H9 (cell line): ENCODE results near the gene IGSF3. TPM values are rescaled to one million over a fixed set of nuclear protein-coding genes. Genes with fewer than 3 reads are reported as not detected.

ENCODE experiments used
- DNase-seq: peaks from one replicate; pipeline ENCODE4 v3.0.0-alpha.2; 2017
- H2AFZ ChIP-seq: one replicate; pipeline ENCODE4 v1.6.1; 2013; ENCODE audit warnings: mild to moderate bottlenecking, low read length, control low read depth, moderate library complexity
- H2AK5ac ChIP-seq: 2 replicates; pipeline ENCODE4 v1.6.1; 2013; ENCODE audit warnings: low read length, control low read depth, mixed read lengths; ENCODE audit not compliant: insufficient read length
- H2BK120ac ChIP-seq: one replicate; pipeline ENCODE4 v1.6.1; 2013; ENCODE audit warnings: low read depth, mild to moderate bottlenecking, low read length, control low read depth, inconsistent platforms; ENCODE audit not compliant: poor library complexity, severe bottlenecking
- H2BK12ac ChIP-seq: 2 replicates; pipeline ENCODE4 v1.6.1; 2013; ENCODE audit warnings: low read length, control low read depth, mixed read lengths, low read depth; ENCODE audit not compliant: insufficient read length
- H2BK15ac ChIP-seq: 2 replicates; pipeline ENCODE4 v1.6.1; 2013; ENCODE audit warnings: low read depth, low read length, control low read depth
- H2BK20ac ChIP-seq: one replicate; pipeline ENCODE4 v1.6.1; 2013; ENCODE audit warnings: low read depth, mild to moderate bottlenecking, low read length, control low read depth, inconsistent platforms; ENCODE audit not compliant: poor library complexity, severe bottlenecking
- H2BK5ac ChIP-seq: 2 replicates; pipeline ENCODE4 v1.6.1; 2013; ENCODE audit warnings: low read length, control low read depth, mixed read lengths; ENCODE audit not compliant: insufficient read length
- H3K14ac ChIP-seq: 2 replicates; pipeline ENCODE4 v1.6.1; 2013; ENCODE audit warnings: low read length, control low read depth; ENCODE audit not compliant: insufficient read depth
- H3K18ac ChIP-seq: 2 replicates; pipeline ENCODE4 v1.6.1; 2013; ENCODE audit warnings: low read depth, mild to moderate bottlenecking, mixed read lengths, low read length, control low read depth; ENCODE audit not compliant: insufficient read length
- H3K23ac ChIP-seq: 2 replicates; pipeline ENCODE4 v1.6.1; 2013; ENCODE audit warnings: low read length, control low read depth, mixed read lengths, low read depth; ENCODE audit not compliant: insufficient read length
- H3K23me2 ChIP-seq: 2 replicates; pipeline ENCODE4 v1.6.1; 2013; ENCODE audit warnings: low read depth, mild to moderate bottlenecking, mixed read lengths, low read length, control low read depth; ENCODE audit not compliant: insufficient read length, poor library complexity, severe bottlenecking
- H3K27ac ChIP-seq: 2 replicates; pipeline ENCODE4 v1.5.1; 2013; ENCODE audit warnings: low read length, control low read depth, mixed read lengths, low read depth; ENCODE audit not compliant: insufficient read length
- H3K27me3 ChIP-seq: 2 replicates; pipeline ENCODE4 v1.6.1; 2013; ENCODE audit warnings: low read length, control low read depth, inconsistent platforms; ENCODE audit not compliant: insufficient read depth
- H3K4ac ChIP-seq: 2 replicates; pipeline ENCODE4 v1.6.1; 2013; ENCODE audit warnings: low read depth, mild to moderate bottlenecking, control low read depth, inconsistent platforms, low read length, moderate library complexity
- H3K4me1 ChIP-seq: 2 replicates; pipeline ENCODE4 v1.6.1; 2013; ENCODE audit warnings: low read length, control low read depth, inconsistent platforms; ENCODE audit not compliant: insufficient read depth
- H3K4me2 ChIP-seq: 2 replicates; pipeline ENCODE4 v1.6.1; 2013; ENCODE audit warnings: low read length, control low read depth, mixed read lengths; ENCODE audit not compliant: insufficient read length, insufficient read depth
- H3K56ac ChIP-seq: 2 replicates; pipeline ENCODE4 v1.6.1; 2013; ENCODE audit warnings: low read depth, mild to moderate bottlenecking, mixed read lengths, low read length, control low read depth; ENCODE audit not compliant: insufficient read length
- H3K79me1 ChIP-seq: 2 replicates; pipeline ENCODE4 v1.6.1; 2013; ENCODE audit warnings: low read depth, mild to moderate bottlenecking, moderate library complexity, low read length, control low read depth, inconsistent platforms; ENCODE audit not compliant: insufficient read depth, poor library complexity, severe bottlenecking
- H3K79me2 ChIP-seq: 2 replicates; pipeline ENCODE4 v1.6.1; 2013; ENCODE audit warnings: low read length, control low read depth, inconsistent platforms; ENCODE audit not compliant: insufficient read depth
- H3K9ac ChIP-seq: 2 replicates; pipeline ENCODE4 v1.6.1; 2013; ENCODE audit warnings: low read length, control low read depth, mixed read lengths; ENCODE audit not compliant: insufficient read length; ENCODE audit errors: extremely low read depth
- H3K9me3 ChIP-seq: one replicate; pipeline ENCODE4 v1.6.1; 2013; ENCODE audit warnings: low read depth, low read length, inconsistent platforms; ENCODE audit not compliant: control insufficient read depth
- H3T11ph ChIP-seq: one replicate; pipeline ENCODE4 v1.6.1; 2013; ENCODE audit warnings: mild to moderate bottlenecking, low read length, control low read depth, inconsistent platforms
- H4K20me1 ChIP-seq: one replicate; pipeline ENCODE4 v1.6.1; 2013; ENCODE audit not compliant: control insufficient read depth, insufficient read length, insufficient read depth
- H4K5ac ChIP-seq: 2 replicates; pipeline ENCODE4 v1.6.1; 2013; ENCODE audit warnings: low read depth, mild to moderate bottlenecking, mixed read lengths, low read length, control low read depth; ENCODE audit not compliant: insufficient read length
- H4K8ac ChIP-seq: replicated peaks from 2 replicates; pipeline ENCODE4 v1.6.1; 2013; ENCODE audit warnings: low read length, control low read depth, mixed read lengths, low read depth; ENCODE audit not compliant: insufficient read length
- H4K91ac ChIP-seq: 2 replicates; pipeline ENCODE4 v1.6.1; 2013; ENCODE audit warnings: low read depth, mild to moderate bottlenecking, moderate library complexity, mixed read lengths, low read length, control low read depth; ENCODE audit not compliant: insufficient read length
- H3K27ac Mint-ChIP-seq, 3 experiments: 2 replicates in 2 of 3; 3 replicates in 1 of 3; pipeline ENCODE4 v1.8.0; 2020 to 2021; ENCODE audit warnings: mixed read lengths in 3 of 3, mild to moderate bottlenecking in 1 of 3, moderate library complexity in 1 of 3
- H3K27me3 Mint-ChIP-seq: 2 replicates; pipeline ENCODE4 v1.8.0; 2021; ENCODE audit warnings: low read depth, mild to moderate bottlenecking, moderate library complexity, mixed read lengths
- H3K36me3 Mint-ChIP-seq, 3 experiments: 2 replicates in 2 of 3; 3 replicates in 1 of 3; pipeline ENCODE4 v1.8.0; 2020 to 2021; ENCODE audit warnings: low read depth in 3 of 3, mixed read lengths in 3 of 3; ENCODE audit not compliant: insufficient read depth in 1 of 3
- H3K4me1 Mint-ChIP-seq, 2 experiments: 2 replicates each; pipeline ENCODE4 v1.8.0; 2020; ENCODE audit warnings: mixed read lengths in 2 of 2
- H3K4me3 Mint-ChIP-seq, 2 experiments: 2 replicates in 1 of 2; 3 replicates in 1 of 2; pipeline ENCODE4 v1.8.0; 2020 to 2021; ENCODE audit warnings: mild to moderate bottlenecking in 2 of 2, mixed read lengths in 2 of 2, moderate library complexity in 1 of 2
- H3K9me3 Mint-ChIP-seq, 2 experiments: 2 replicates in 1 of 2; 3 replicates in 1 of 2; pipeline ENCODE4 v1.8.0; 2020; ENCODE audit warnings: mild to moderate bottlenecking in 2 of 2, mixed read lengths in 2 of 2, moderate library complexity in 1 of 2
- CTCF ChIP-seq: fragments of 200-600 bp; sonication (generic); conservative IDR thresholded peaks from 3 replicates; pipeline ENCODE4 v1.8.0; 2021; ENCODE audit warnings: antibody characterized with exemption, mild to moderate bottlenecking
- WGBS: extraction: QIAGEN DNeasy Blood & Tissue Kit; methylation state at CpG from one replicate; pipeline ENCODE4 v1.1.7; 2013; ENCODE audit warnings: missing lambda C conversion rate, low lambda C conversion rate, mixed read lengths; ENCODE audit not compliant: insufficient read length; ENCODE audit errors: extremely low coverage; 5-methylcytosine and 5-hydroxymethylcytosine counted together
- total RNA-seq: library from RNA; stranded (reverse); gene quantifications from 2 replicates; pipeline ENCODE4 v1.2.1, GENCODE V29; 2021

IGSF3 gene
- total RNA-seq, 1 experiment from 2014 or later: 19.1 TPM

DNA sequence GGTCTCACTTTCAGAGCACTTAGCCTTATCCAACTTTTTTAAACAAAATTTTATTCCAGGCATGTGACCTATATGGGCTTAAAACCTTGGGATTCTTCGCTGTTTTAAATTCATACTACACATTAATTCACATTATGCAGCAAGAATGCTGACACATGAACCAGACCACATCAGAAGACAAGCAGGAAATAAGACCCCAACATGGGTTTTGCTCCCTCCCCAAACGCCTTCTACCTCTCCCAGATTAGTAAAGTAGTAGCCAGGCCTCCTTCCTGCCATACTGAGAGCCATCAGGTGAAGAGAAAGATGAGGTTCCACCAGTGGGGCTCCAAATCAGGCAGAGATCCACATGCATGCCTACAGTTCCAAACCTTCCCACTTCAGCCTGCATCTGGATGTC is 3.7 kb downstream of the IGSF3 start:
- peaks cover 21% of the 10 kb centered on the region for H3K27me3 Mint-ChIP-seq
- no peak overlapping the region for H2BK15ac ChIP-seq
- no peak overlapping the region for H3K18ac ChIP-seq
- H4K5ac ChIP-seq: no peak overlapping the region
- peaks cover 3 to 8% (median 5%) of the 10 kb centered on the region in 3 experiments; a peak in 6 of 7 replicates for H3K36me3 Mint-ChIP-seq
- no peak overlapping the region for H3K56ac ChIP-seq
- no peak overlapping the region; a peak in 1 of 5 replicates for H3K4me3 Mint-ChIP-seq
- no peak overlapping the region for H3K9ac ChIP-seq
- no peak overlapping the region for H3K14ac ChIP-seq
- no peak overlapping the region for H3K27ac ChIP-seq
- no peak overlapping the region for H2AFZ ChIP-seq
- H3K9me3 ChIP-seq: no peaks in the 10 kb centered on the region
- H3K4me2 ChIP-seq: no peak overlapping the region
- H4K91ac ChIP-seq: no peak overlapping the region
- H3K27me3 ChIP-seq: no peaks in the 10 kb centered on the region; the same call in 1 of the 2 replicates
- no peak overlapping the region for H3T11ph ChIP-seq
- no peak overlapping the region for H3K23ac ChIP-seq
- peaks cover 11% of the 10 kb centered on the region for H3K23me2 ChIP-seq
- H2BK120ac ChIP-seq: no peak overlapping the region
- H3K27ac Mint-ChIP-seq: no peak overlapping the region
- no peaks in the 10 kb centered on the region for H3K4me1 ChIP-seq
- H2BK5ac ChIP-seq: no peak overlapping the region
- no peak for DNase-seq
- H3K4me1 Mint-ChIP-seq: peaks cover 29 to 33% of the 10 kb centered on the region in 2 experiments
- no peaks in the 10 kb centered on the region for H4K20me1 ChIP-seq
- no peak overlapping the region for H3K4ac ChIP-seq
- no peak overlapping the region for H4K8ac ChIP-seq
- no peaks in the 10 kb centered on the region for H3K79me1 ChIP-seq
- H3K9me3 Mint-ChIP-seq: no peaks in the 10 kb centered on the region
- no peak overlapping the region for H2BK20ac ChIP-seq
- WGBS: no CpG with 5 or more reads among the region's 2 CpGs
- TF ChIP-seq CTCF: no peak
- no peak overlapping the region for H2AK5ac ChIP-seq
- H3K79me2 ChIP-seq: 0 out of 2 replicates have a peak, but pooled peaks cover 1% of the 10 kb centered on the region
- no peak overlapping the region for H2BK12ac ChIP-seq
